Measurements from ENCODE around the gene GEMIN8. TPM values are rescaled to one million over a fixed set of nuclear protein-coding genes. Genes with fewer than 3 reads are reported as not detected.

GEMIN8 gene
- total RNA-seq, 2 experiments from 2014 or later: 8.5 to 10.6 TPM

DNA sequence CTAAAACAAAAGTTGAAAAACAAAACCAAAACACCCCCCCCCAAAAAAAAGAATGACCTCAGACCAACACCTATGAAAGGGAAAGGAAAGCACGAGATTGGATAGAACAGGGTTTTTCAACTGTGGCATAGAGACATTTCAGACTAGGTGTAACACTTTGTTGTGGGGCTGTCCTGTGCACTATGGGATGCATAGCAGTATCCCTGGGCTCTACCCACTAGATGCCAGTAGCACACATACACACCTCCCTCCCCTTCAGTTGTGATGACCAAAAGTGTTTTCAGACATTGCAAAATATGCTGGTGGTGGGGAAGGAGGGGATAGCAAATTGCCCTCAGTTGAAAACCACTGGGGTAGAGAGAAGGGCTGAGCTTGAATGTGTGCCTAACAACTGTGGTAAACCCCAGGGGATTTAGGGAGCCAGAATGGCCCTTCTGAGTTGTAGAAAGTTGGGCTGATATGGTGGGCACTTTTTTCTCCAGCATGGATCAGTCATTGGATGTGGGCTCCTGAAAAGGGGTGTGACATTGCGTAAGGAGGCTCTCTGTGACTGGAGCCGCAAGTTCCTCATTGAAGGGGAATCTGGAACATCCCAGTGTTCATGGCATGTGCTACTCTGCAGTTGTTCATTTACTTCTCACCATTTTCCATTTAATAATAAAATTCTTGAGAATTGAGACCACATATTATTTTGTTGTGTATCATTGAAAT, 8.8 kb upstream of the GEMIN8 start:
- intact Hi-C loops (cut with micrococcal nuclease): loop anchor here (1.0 to 10.0 kb wide), 2 partner anchors 836 to 1205 kb away; partner anchors contain the start of genes FANCB and MOSPD2
- H3K4me1 Mint-ChIP-seq (ENCODE audit: low read depth): no peaks in the 10 kb centered on the region
- CTCF ChIA-PET: interaction anchor here (0.5 to 0.9 kb wide), 2 partner anchors 746 to 1377 kb away, joined by 3 read pairs; no protein-coding TSS in a partner anchor
- H3K27me3 Mint-ChIP-seq: no peaks in the 10 kb centered on the region
- H3K4me3 Mint-ChIP-seq: no peak overlapping the region
- DNase-seq: no peak
- no peaks in the 10 kb centered on the region for H3K9me3 Mint-ChIP-seq
- no peak overlapping the region for H3K27ac Mint-ChIP-seq
- POLR2A ChIA-PET: no interaction called here
- no peaks in the 10 kb centered on the region for H3K36me3 Mint-ChIP-seq

DNA sequence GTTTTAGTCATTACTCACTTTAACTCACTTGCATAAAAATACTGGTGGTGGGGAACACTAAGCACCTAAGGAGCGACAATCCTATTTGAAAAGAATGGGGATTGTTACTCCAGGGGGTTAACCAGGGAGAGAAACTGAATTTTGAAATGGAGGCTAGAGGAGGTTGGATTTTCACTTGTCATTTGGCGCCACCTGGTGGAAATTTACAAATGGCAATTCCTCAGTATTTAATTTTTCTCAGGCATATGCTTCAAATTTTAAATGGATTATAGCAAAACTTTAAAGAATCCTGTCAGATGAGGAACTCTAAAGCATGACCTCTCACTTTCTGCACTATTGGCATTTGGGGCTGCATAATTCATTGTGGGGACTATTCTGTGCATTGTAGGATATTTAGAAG, 2.7 kb upstream of the GEMIN8 start:
- Mint-ChIP-seq H3K27me3 (no peaks in the 10 kb centered on the region), H3K9me3 (no peaks in the 10 kb centered on the region), H3K4me3 (no peak overlapping the region), H3K36me3 (no peaks in the 10 kb centered on the region), H3K4me1 (ENCODE audit: low read depth) (peaks cover 14% of the 10 kb centered on the region), H3K27ac (no peak overlapping the region)
- peak; percentile 59 for DNase-seq
- ChIA-PET POLR2A (no interaction called here), CTCF (interaction anchor here (0.6 to 2.7 kb wide), 15 partner anchors 227 to 1116 kb away, joined by 3 to 40 read pairs (median 3); no protein-coding TSS in a partner anchor)
- intact Hi-C loops (cut with micrococcal nuclease): loop anchor here (1.0 to 10.0 kb wide), 4 partner anchors 134 to 842 kb away; partner anchors contain the start of genes FANCB and MOSPD2

DNA sequence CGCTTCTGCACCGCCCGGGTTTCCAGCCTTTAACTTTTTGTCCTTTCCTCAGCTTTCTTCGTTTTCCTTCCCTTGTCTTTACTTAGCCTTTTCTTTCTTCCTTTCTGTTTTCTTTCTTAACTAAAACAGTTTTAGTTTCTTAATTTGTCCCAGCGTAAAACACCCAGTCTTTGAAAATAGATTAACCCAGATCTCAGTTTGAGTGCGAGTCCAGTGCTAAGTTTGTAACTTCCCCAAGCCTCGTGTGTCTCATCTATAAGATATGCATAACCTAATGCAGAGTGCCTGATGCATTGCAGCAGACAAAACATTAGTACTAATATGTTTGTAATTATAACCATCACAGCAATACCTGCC, 460 bp upstream of the GEMIN8 start:
- Mint-ChIP-seq H3K27ac (peak overlapping the region; percentile 94), H3K4me1 (ENCODE audit: low read depth) (peaks cover 25% of the 10 kb centered on the region), H3K4me3 (peak overlapping the region; percentile 94), H3K9me3 (no peaks in the 10 kb centered on the region), H3K27me3 (no peaks in the 10 kb centered on the region), H3K36me3 (peaks cover 2% of the 10 kb centered on the region)
- POLR2A ChIA-PET: interaction anchor here (1.4 to 1.8 kb wide), 3 partner anchors 295 to 523 kb away, joined by 3 to 7 read pairs (median 3); partner anchors contain the start of genes OFD1 and TRAPPC2
- CTCF ChIA-PET: interaction anchor here (1.2 to 3.1 kb wide), 3 partner anchors 132 to 523 kb away, joined by 5 to 9 read pairs (median 7); no protein-coding TSS in a partner anchor
- no peak for DNase-seq
- intact Hi-C loops (cut with micrococcal nuclease): loop anchor here (2.0 to 10.0 kb wide), 2 partner anchors 371 to 845 kb away; partner anchors contain the start of genes FANCB and MOSPD2

DNA sequence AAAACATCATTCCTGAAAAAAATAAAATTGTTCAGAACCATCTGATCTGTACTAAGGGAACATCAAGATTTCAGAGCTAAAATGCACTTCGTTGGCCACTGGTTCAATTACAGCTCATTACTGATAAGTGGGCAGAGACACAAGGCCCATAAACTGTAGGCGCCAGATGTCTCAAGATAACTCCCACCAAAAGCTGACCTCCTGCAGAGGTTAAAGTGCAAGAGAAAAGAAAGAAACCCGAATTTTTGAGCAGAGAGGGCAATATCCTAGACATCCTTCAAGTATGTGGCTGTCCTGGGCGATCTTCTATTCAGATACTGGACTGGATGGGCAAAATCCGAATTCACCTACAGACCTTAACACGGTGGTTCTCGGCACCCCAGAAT, 660 bp downstream of the GEMIN8 start:
- H3K27me3 Mint-ChIP-seq: no peaks in the 10 kb centered on the region

DNA sequence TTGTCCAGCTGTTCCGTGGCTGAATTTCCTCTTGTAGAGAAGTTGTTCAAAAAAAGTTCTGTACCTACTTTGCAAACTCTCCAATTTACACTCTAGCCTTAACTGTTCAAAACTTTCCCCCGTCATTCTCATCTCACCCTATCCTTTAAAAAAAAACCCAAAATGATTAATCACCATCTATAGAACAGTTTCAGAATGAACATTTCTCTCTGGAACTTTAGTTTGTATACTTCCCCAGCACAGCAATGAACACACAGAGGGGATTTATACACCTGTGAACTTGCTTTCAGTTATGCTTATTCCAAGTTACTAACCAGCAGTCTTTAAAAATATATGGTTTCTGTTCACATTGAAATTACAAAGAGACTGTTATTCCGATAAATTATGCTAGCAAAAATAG, 1.2 kb downstream of the GEMIN8 start:
- no peaks in the 10 kb centered on the region for H3K27me3 Mint-ChIP-seq
- POLR2A ChIA-PET: interaction anchor here (0.5 to 1.3 kb wide), 3 partner anchors 25 to 845 kb away, joined by 3 to 4 read pairs (median 4); partner anchors contain the start of genes FANCB, MOSPD2, OFD1 and TRAPPC2
- peak overlapping the region; percentile 94 for H3K27ac Mint-ChIP-seq
- intact Hi-C loops (cut with micrococcal nuclease): loop anchor here (2.0 to 10.0 kb wide), 5 partner anchors 469 to 1306 kb away; partner anchors contain the start of gene PIGA
- H3K9me3 Mint-ChIP-seq: no peaks in the 10 kb centered on the region
- H3K4me1 Mint-ChIP-seq (ENCODE audit: low read depth): peaks cover 25% of the 10 kb centered on the region
- CTCF ChIA-PET: interaction anchor here (0.8 to 3.1 kb wide), 6 partner anchors 131 to 1174 kb away, joined by 3 to 7 read pairs (median 4); partner anchors contain the start of genes OFD1 and TRAPPC2
- peaks cover 2% of the 10 kb centered on the region for H3K36me3 Mint-ChIP-seq
- H3K4me3 Mint-ChIP-seq: peak overlapping the region; percentile 94
- DNase-seq: no peak

More for the DNA sequence above, 660 bp downstream of the GEMIN8 start:
- intact Hi-C loops (cut with micrococcal nuclease): loop anchor here (1.0 to 10.0 kb wide), 7 partner anchors 44 to 1306 kb away; partner anchors contain the start of genes PIGA and TCEANC
- Mint-ChIP-seq H3K36me3 (peaks cover 2% of the 10 kb centered on the region), H3K9me3 (no peaks in the 10 kb centered on the region), H3K4me1 (ENCODE audit: low read depth) (peaks cover 25% of the 10 kb centered on the region), H3K27ac (peak overlapping the region; percentile 94), H3K4me3 (peak overlapping the region; percentile 94)
- ChIA-PET POLR2A (interaction anchor here (1.3 to 1.8 kb wide), 4 partner anchors 26 to 522 kb away, joined by 3 to 7 read pairs (median 4); partner anchors contain the start of genes OFD1 and TRAPPC2), CTCF (interaction anchor here (1.2 to 3.1 kb wide), 4 partner anchors 131 to 522 kb away, joined by 3 to 9 read pairs (median 6); no protein-coding TSS in a partner anchor)
- DNase-seq: no peak

DNA sequence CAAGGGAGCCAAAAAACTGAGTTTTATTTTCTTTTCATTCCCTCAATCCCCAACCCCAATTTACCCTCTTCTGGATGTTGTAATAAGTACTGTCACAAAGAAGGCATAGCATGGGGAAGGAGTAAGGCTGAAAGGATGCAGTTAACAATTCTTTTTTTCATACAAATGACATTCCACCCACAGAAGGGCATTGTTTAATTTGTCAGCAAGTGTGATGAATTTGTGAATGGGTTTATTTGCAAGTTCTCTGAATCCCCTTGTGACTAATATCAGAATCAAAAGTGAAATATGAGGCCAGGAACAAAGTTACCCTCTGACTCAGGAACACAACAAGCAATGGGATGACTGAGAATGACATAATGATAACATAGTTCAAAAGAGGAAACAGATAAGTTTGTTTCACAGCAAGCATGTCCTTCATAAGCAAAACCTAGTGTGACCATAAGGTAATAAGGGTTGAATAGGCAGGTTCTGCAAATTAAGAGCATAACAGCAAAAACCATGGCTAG, 2.1 kb downstream of the GEMIN8 start:
- Mint-ChIP-seq H3K36me3 (peaks cover 2% of the 10 kb centered on the region), H3K4me1 (ENCODE audit: low read depth) (peaks cover 25% of the 10 kb centered on the region), H3K4me3 (no peak overlapping the region), H3K27me3 (no peaks in the 10 kb centered on the region), H3K9me3 (no peaks in the 10 kb centered on the region), H3K27ac (peak overlapping the region; percentile 94)
- intact Hi-C loops (cut with micrococcal nuclease): loop anchor here (1.0 to 10.0 kb wide), 9 partner anchors 129 to 1307 kb away; partner anchors contain the start of gene PIGA
- no peak for DNase-seq
- CTCF ChIA-PET: interaction anchor here (0.7 to 3.1 kb wide), 4 partner anchors 130 to 1175 kb away, joined by 3 to 7 read pairs (median 4); no protein-coding TSS in a partner anchor
- POLR2A ChIA-PET: interaction anchor here (1.0 kb wide), 1 partner anchor 293 kb away, joined by 4 read pairs; the partner anchor contains the start of genes OFD1 and TRAPPC2

DNA sequence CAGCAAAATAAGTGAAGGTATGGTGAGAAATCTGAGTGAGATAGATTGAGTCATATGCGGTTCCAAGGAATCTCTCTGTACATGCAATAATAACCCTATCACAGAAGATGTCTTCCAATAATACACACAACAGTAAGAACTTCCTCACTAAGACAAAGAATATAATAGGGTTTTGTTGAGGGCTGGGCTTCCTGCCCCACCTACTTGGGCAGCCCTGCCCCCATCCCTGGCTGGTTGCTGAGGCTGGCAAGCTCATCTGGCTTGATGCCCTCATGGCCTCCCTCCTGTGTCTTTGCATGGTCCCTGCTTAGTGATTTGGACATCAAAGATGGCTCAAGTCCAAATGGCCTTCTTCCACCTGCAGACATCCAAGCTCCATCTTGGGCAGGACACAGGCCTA, 2.7 kb downstream of the GEMIN8 start:
- H3K9me3 Mint-ChIP-seq: no peaks in the 10 kb centered on the region
- peaks cover 24% of the 10 kb centered on the region for H3K4me1 Mint-ChIP-seq (ENCODE audit: low read depth)
- H3K36me3 Mint-ChIP-seq: peaks cover 2% of the 10 kb centered on the region
- intact Hi-C loops (cut with micrococcal nuclease): loop anchor here (1.0 to 10.0 kb wide), 6 partner anchors 128 to 1308 kb away; partner anchors contain the start of gene PIGA
- peak overlapping the region; percentile 94 for H3K27ac Mint-ChIP-seq
- peak; percentile 18 for DNase-seq
- H3K27me3 Mint-ChIP-seq: no peaks in the 10 kb centered on the region
- CTCF ChIA-PET: interaction anchor here (0.7 kb wide), 1 partner anchor 1115 kb away, joined by 3 read pairs; no protein-coding TSS in a partner anchor
- POLR2A ChIA-PET: no interaction called here
- peak overlapping the region; percentile 7 for H3K4me3 Mint-ChIP-seq

DNA sequence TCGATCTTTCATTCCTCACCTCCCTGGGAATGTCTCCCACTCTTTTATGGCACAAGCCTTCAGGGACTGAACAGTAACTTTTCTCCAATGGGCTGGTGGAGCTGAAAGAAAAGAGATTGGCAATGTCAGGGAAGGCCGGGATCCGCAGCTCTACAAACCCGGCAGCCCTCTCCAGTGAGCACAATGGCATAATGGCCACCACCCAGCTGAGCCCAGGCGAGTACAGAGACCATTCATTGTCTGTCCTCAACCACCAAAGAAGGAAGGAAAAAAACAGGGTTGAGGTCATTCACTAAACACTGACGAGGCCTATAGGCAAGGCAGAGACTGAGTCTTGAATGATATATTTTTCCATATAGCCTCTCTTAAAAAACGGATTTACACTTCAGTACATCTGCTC, 3.6 kb downstream of the GEMIN8 start:
- Mint-ChIP-seq H3K4me1 (ENCODE audit: low read depth) (peaks cover 24% of the 10 kb centered on the region), H3K27me3 (no peaks in the 10 kb centered on the region), H3K27ac (no peak overlapping the region), H3K36me3 (peaks cover 2% of the 10 kb centered on the region), H3K9me3 (no peaks in the 10 kb centered on the region), H3K4me3 (no peak overlapping the region)
- ChIA-PET CTCF (interaction anchor here (0.7 kb wide), 1 partner anchor 373 kb away, joined by 3 read pairs; no protein-coding TSS in a partner anchor), POLR2A (no interaction called here)
- DNase-seq: no peak
- intact Hi-C loops (cut with micrococcal nuclease): loop anchor here (2.0 to 10.0 kb wide), 3 partner anchors 127 to 1309 kb away; partner anchors contain the start of gene PIGA

DNA sequence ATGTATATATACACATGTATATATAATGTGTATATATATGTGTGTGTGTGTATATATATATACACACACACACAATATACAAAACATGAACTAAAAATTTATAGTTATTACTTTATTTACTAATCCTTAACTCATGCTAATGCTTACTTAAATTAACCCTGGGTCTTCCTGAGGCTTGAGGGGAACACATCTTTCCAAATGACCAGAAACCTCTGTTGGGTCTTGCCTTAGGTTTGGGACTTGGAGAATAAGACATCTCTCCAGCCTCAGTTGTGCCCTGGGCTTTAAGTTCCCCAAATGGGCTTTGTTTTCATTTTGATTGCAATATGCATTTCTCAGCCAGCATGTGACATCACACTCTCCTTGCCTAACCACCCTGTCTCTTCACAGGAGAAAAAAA, 7.7 kb downstream of the GEMIN8 start:
- Mint-ChIP-seq H3K27ac (no peak overlapping the region), H3K9me3 (no peaks in the 10 kb centered on the region)
- DNase-seq: no peak

DNA sequence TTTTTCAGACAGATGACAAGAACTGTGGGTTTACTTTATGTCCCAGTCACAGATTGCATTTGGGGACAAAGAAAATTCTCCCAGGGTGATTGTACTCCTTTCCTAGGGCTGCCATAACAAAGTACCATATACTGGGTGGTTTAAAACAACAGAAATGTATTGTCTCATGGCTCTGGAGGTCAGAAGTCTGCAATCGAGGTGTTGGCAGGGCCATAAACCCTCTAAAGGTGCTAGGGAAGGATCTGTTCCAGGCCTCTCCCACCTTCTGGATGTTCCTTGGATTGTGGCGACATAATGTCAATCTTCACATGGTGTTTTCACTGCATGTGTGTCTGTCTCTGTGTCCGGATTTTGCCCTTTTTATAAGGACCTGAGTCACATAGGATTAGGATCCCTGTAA, 12.3 kb downstream of the GEMIN8 start:
- Mint-ChIP-seq H3K27ac (no peak overlapping the region), H3K4me1 (ENCODE audit: low read depth) (peaks cover 18% of the 10 kb centered on the region), H3K4me3 (no peak overlapping the region), H3K36me3 (peaks cover 13% of the 10 kb centered on the region), H3K27me3 (no peaks in the 10 kb centered on the region), H3K9me3 (no peaks in the 10 kb centered on the region)
- POLR2A ChIA-PET: no interaction called here
- no peak for DNase-seq
- CTCF ChIA-PET: no interaction called here
- intact Hi-C loops (cut with micrococcal nuclease): no loop called here

More for the DNA sequence above, 7.7 kb downstream of the GEMIN8 start:
- Mint-ChIP-seq H3K36me3 (peaks cover 7% of the 10 kb centered on the region), H3K27me3 (no peaks in the 10 kb centered on the region), H3K4me1 (ENCODE audit: low read depth) (peaks cover 9% of the 10 kb centered on the region), H3K4me3 (no peak overlapping the region)
- ChIA-PET CTCF (no interaction called here), POLR2A (no interaction called here)
- intact Hi-C loops (cut with micrococcal nuclease): loop anchor here (10.0 kb wide), 1 partner anchor 1313 kb away; the partner anchor contains the start of gene PIGA

DNA sequence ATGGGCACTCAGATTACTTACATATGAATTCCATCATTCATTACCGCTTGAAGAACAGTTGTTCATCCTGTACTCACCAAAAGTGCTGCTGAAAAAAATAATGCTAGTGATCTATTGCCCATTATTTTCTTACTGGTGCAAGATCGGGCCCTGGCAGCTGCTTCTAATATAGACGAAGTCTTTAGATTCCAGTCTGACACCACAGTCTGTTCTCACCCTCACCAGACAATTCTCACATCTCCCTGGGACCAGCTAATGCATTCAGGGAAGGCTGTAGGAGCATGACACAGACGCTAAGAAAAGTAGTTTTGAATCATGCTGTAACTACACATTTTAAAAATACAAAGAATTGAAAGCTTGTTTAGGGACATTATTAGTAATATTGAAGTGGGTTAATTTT, 13.8 kb downstream of the GEMIN8 start:
- ChIA-PET POLR2A (interaction anchor here (0.5 kb wide), 1 partner anchor 441 kb away, joined by 5 read pairs; no protein-coding TSS in a partner anchor), CTCF (no interaction called here)

More for the DNA sequence above, 13.8 kb downstream of the GEMIN8 start:
- intact Hi-C loops (cut with micrococcal nuclease): no loop called here
- Mint-ChIP-seq H3K36me3 (peaks cover 13% of the 10 kb centered on the region), H3K4me1 (ENCODE audit: low read depth) (peaks cover 18% of the 10 kb centered on the region), H3K4me3 (no peak overlapping the region), H3K9me3 (no peaks in the 10 kb centered on the region), H3K27me3 (no peaks in the 10 kb centered on the region), H3K27ac (no peak overlapping the region)
- DNase-seq: no peak

All from activated CD4-positive, alpha-beta memory T cell treated with anti-CD3 and anti-CD28 coated beads for 36 hours (primary cell).